ENCODE data around the gene CGNL1. TPM values are rescaled to one million over a fixed set of nuclear protein-coding genes. Genes with fewer than 3 reads are reported as not detected.

The CGNL1 gene
- total RNA-seq, 1 experiment from 2014 or later, result 0.31 TPM

GRCh38 chr15:57505949-57506391, 129.7 kb downstream of the CGNL1 start:
- Histone ChIP-seq H3F3A (ENCODE audit: insufficient read depth, low read depth) (peaks cover 29% of the 10 kb centered on the region), H3K4me1 (replicated peaks; ENCODE audit: insufficient read depth) (peaks cover 52% of the 10 kb centered on the region), H4K20me1 (ENCODE audit: insufficient read depth) (no peaks in the 10 kb centered on the region), H3K79me2 (ENCODE audit: low read depth) (no peaks in the 10 kb centered on the region), H3K9me3 (ENCODE audit: insufficient read depth, low read depth) (no peaks in the 10 kb centered on the region), H3K36me3 (ENCODE audit: low read depth) (no peaks in the 10 kb centered on the region), H3K27me3 (ENCODE audit: insufficient read depth, low read depth) (no peaks in the 10 kb centered on the region), H3K4me2 (peak overlapping the region; percentile 66), H3K4me3 (no peak overlapping the region; the same call in 1 of the 2 replicates), H3K27ac (peak overlapping the region; percentile 83), H3K9me2 (ENCODE audit: insufficient read depth) (no peaks in the 10 kb centered on the region), H2AFZ (peak overlapping the region; percentile 68; the same call in 1 of the 2 replicates)
- TF ChIP-seq EZH2 (IDR thresholded peaks at IDR 0.05; ENCODE audit: low read depth) (no peak), CTCF (conservative IDR thresholded peaks at IDR 0.05) (no peak)
- intact Hi-C loops (cut with micrococcal nuclease; ENCODE audit: unreplicated experiment), result loop anchor here (1.0 to 10.0 kb wide), 3 partner anchors 20 to 149 kb away; no protein-coding TSS in a partner anchor
- ChIA-PET CTCF (interaction anchor here (0.6 kb wide), 1 partner anchor 1753 kb away, joined by 4 read pairs; no protein-coding TSS in a partner anchor), POLR2A (ENCODE audit: unreplicated experiment) (interaction anchor here (0.5 kb wide), 1 partner anchor 65 kb away, joined by 4 read pairs; no protein-coding TSS in a partner anchor)
- peak; percentile 85 to 96 for DNase-seq
- no TSS peak for BruUV-seq (replicated peaks)

- TF ChIP-seq EZH2 (IDR thresholded peaks at IDR 0.05; ENCODE audit: low read depth) (no peak), CTCF (conservative IDR thresholded peaks at IDR 0.05) (no peak; the same call in 1 of the 2 replicates)
- Histone ChIP-seq H3K9me2 (ENCODE audit: insufficient read depth) (no peaks in the 10 kb centered on the region), H2AFZ (peak overlapping the region; percentile 68; the same call in 1 of the 2 replicates), H4K20me1 (ENCODE audit: insufficient read depth) (no peaks in the 10 kb centered on the region), H3K4me1 (replicated peaks; ENCODE audit: insufficient read depth) (peaks cover 48% of the 10 kb centered on the region), H3F3A (ENCODE audit: insufficient read depth, low read depth) (peaks cover 29% of the 10 kb centered on the region), H3K27me3 (ENCODE audit: insufficient read depth, low read depth) (no peaks in the 10 kb centered on the region), H3K36me3 (ENCODE audit: low read depth) (no peaks in the 10 kb centered on the region), H3K9me3 (ENCODE audit: insufficient read depth, low read depth) (no peaks in the 10 kb centered on the region), H3K4me3 (no peak overlapping the region; the same call in 1 of the 2 replicates), H3K27ac (peak overlapping the region; percentile 78), H3K79me2 (ENCODE audit: low read depth) (no peaks in the 10 kb centered on the region), H3K4me2 (peak overlapping the region; percentile 66)
- POLR2A ChIA-PET (ENCODE audit: unreplicated experiment), result no interaction called here
- CTCF ChIA-PET, result no interaction called here
- intact Hi-C loops (cut with micrococcal nuclease; ENCODE audit: unreplicated experiment), result loop anchor here (1.0 to 10.0 kb wide), 3 partner anchors 20 to 149 kb away; no protein-coding TSS in a partner anchor
- TSS peak; percentile 75 for BruUV-seq (replicated peaks)
- no peak for DNase-seq
Observed at GRCh38 chr15:57506422-57506821, 130.1 kb downstream of the CGNL1 start.

GRCh38 chr15:57507111-57507510, 130.8 kb downstream of the CGNL1 start:
- Histone ChIP-seq H3K4me1 (replicated peaks; ENCODE audit: insufficient read depth) (peaks cover 48% of the 10 kb centered on the region), H3K27ac (peak overlapping the region; percentile 78), H3K9me3 (ENCODE audit: insufficient read depth, low read depth) (no peaks in the 10 kb centered on the region), H4K20me1 (ENCODE audit: insufficient read depth) (no peaks in the 10 kb centered on the region), H3K4me3 (no peak overlapping the region), H3F3A (ENCODE audit: insufficient read depth, low read depth) (peaks cover 29% of the 10 kb centered on the region), H2AFZ (no peak overlapping the region), H3K9me2 (ENCODE audit: insufficient read depth) (no peaks in the 10 kb centered on the region), H3K36me3 (ENCODE audit: low read depth) (no peaks in the 10 kb centered on the region), H3K4me2 (0 out of 2 replicates have a peak overlapping the region, but pooled peaks have one; percentile 66), H3K79me2 (ENCODE audit: low read depth) (no peaks in the 10 kb centered on the region), H3K27me3 (ENCODE audit: insufficient read depth, low read depth) (no peaks in the 10 kb centered on the region)
- intact Hi-C loops (cut with micrococcal nuclease; ENCODE audit: unreplicated experiment), result loop anchor here (5.0 to 10.0 kb wide), 2 partner anchors 62 to 150 kb away; no protein-coding TSS in a partner anchor
- no TSS peak for BruUV-seq (replicated peaks)
- TF ChIP-seq EZH2 (IDR thresholded peaks at IDR 0.05; ENCODE audit: low read depth) (no peak), CTCF (conservative IDR thresholded peaks at IDR 0.05) (no peak)
- DNase-seq, result no peak
- POLR2A ChIA-PET (ENCODE audit: unreplicated experiment), result no interaction called here
- CTCF ChIA-PET, result no interaction called here
